K562 (cell line): ENCODE measurements around the gene PRSS35. TPM values are rescaled to one million over a fixed set of nuclear protein-coding genes. Genes with fewer than 3 reads are reported as not detected.

Experiments
- CBFA2T2 ChIP-seq: fragments of 450-650 bp; conservative IDR thresholded peaks from 2 replicates; pipeline ENCODE4 v1.6.1; 2017; ENCODE audit warnings: mild to moderate bottlenecking
- DIDO1 ChIP-seq: fragments of 450-650 bp; IDR thresholded peaks from 2 replicates; pipeline ENCODE4 v1.6.1; 2016; ENCODE audit warnings: low read depth, missing biosample characterization, missing genetic modification characterization
- E4F1 ChIP-seq: fragments of 250-450 bp; sonication (Bioruptor Pico); IDR thresholded peaks from 2 replicates; pipeline ENCODE4 v1.5.0; 2021; ENCODE audit warnings: mild to moderate bottlenecking, borderline replicate concordance
- ELF1 ChIP-seq: fragments of 200-800 bp; sonication (Bioruptor generic); IDR thresholded peaks from 2 replicates; pipeline ENCODE4 v1.6.1; 2016; ENCODE audit warnings: missing genetic modification characterization, missing compliant biosample characterization
- EP300 ChIP-seq: IDR thresholded peaks from 2 replicates; pipeline ENCODE4 v1.6.1; 2012; ENCODE audit warnings: low read length, improper control_type of control experiment
- FOSL1 ChIP-seq: fragments of 200-800 bp; sonication (Bioruptor generic); conservative IDR thresholded peaks from 2 replicates; pipeline ENCODE4 v1.6.1; 2016; ENCODE audit warnings: missing genetic modification characterization, missing compliant biosample characterization
- HDGF ChIP-seq: fragments of 450-650 bp; IDR thresholded peaks from 2 replicates; pipeline ENCODE4 v1.6.1; 2016
- L3MBTL2 ChIP-seq: fragments of 450-650 bp; IDR thresholded peaks from 2 replicates; pipeline ENCODE4 v1.6.1; 2016; ENCODE audit warnings: mild to moderate bottlenecking, moderate library complexity
- PKNOX1 ChIP-seq: fragments of 450-650 bp; IDR thresholded peaks from 2 replicates; pipeline ENCODE4 v1.6.1; 2016
- RBM14 ChIP-seq: fragments of 200-400 bp; formaldehyde crosslinking; IDR thresholded peaks from 2 replicates; pipeline ENCODE4 v1.6.1; 2018; ENCODE audit warnings: low read depth, mild to moderate bottlenecking, low read length, moderate library complexity, borderline replicate concordance; ENCODE audit not compliant: insufficient read depth
- SAFB ChIP-seq: fragments of 200-400 bp; formaldehyde crosslinking; IDR thresholded peaks from 2 replicates; pipeline ENCODE4 v1.6.1; 2017; ENCODE audit warnings: low read depth, low read length, borderline replicate concordance
- SMC3 ChIP-seq: conservative IDR thresholded peaks from 2 replicates; pipeline ENCODE4 v1.6.1; 2011; ENCODE audit warnings: low read depth, low read length, improper control_type of control experiment; ENCODE audit not compliant: insufficient read depth
- SP2 ChIP-seq: IDR thresholded peaks from 2 replicates; pipeline ENCODE4 v1.6.1; 2011; ENCODE audit warnings: mild to moderate bottlenecking, low read depth, low read length, moderate library complexity; ENCODE audit not compliant: poor library complexity, severe bottlenecking; ENCODE audit errors: extremely low read depth
- TEAD2 ChIP-seq: fragments of 450-650 bp; IDR thresholded peaks from 2 replicates; pipeline ENCODE4 v1.6.1; 2016; ENCODE audit warnings: missing genetic modification characterization, control low read depth, missing compliant biosample characterization
- TSHZ1 ChIP-seq: fragments of 250-450 bp; sonication (Bioruptor Pico); IDR thresholded peaks from 2 replicates; pipeline ENCODE4 v1.4.0; 2020; ENCODE audit warnings: mild to moderate bottlenecking, moderate library complexity
- USF1 ChIP-seq: sonication (generic); formaldehyde crosslinking; IDR thresholded peaks from 2 replicates; pipeline ENCODE4 v1.9.0; 2022; ENCODE audit warnings: mild to moderate bottlenecking, missing genetic modification reagents
- ZNF280B ChIP-seq: fragments of 250-450 bp; sonication (Bioruptor Pico); IDR thresholded peaks from 2 replicates; pipeline ENCODE4 v1.5.1; 2021; ENCODE audit warnings: mild to moderate bottlenecking
- ZNF76 ChIP-seq: fragments of 250-450 bp; sonication (Bioruptor Pico); IDR thresholded peaks from 2 replicates; pipeline ENCODE4 v1.4.0; 2020; ENCODE audit warnings: mild to moderate bottlenecking, moderate library complexity, borderline replicate concordance
- ZNF764 ChIP-seq: fragments of 250-450 bp; sonication (Bioruptor Pico); IDR thresholded peaks from 2 replicates; pipeline ENCODE4 v1.4.0; 2020; ENCODE audit warnings: low read depth, mild to moderate bottlenecking, moderate library complexity
- ZNF778 ChIP-seq: fragments of 450-650 bp; formaldehyde crosslinking; IDR thresholded peaks from 2 replicates; pipeline ENCODE4 v1.4.0; 2020; ENCODE audit warnings: mild to moderate bottlenecking, moderate library complexity
- ZSCAN32 ChIP-seq: fragments of 450-650 bp; formaldehyde crosslinking; IDR thresholded peaks from 2 replicates; pipeline ENCODE4 v1.4.0; 2020; ENCODE audit warnings: mild to moderate bottlenecking, moderate library complexity
- polyA plus RNA-seq, 8 experiments: library from polyadenylated mRNA; depleted of rRNA in 4 of 8; stranded (reverse) in 5 of 8; unstranded in 3 of 8; fragments of >200 nt; fragmentation: Nextera tagmentation in 2 of 8; fragmentation: Illumina TruSeq in 1 of 8; extraction: Ambion mirVana in 2 of 8; extraction: Trizol in 1 of 8; gene quantifications; 2 replicates each; pipeline versions ENCODE4 v1.2.1 to v1.2.3, GENCODE V29; 2011 to 2014; ENCODE audit warnings: inconsistent platforms in 1 of 8, missing spikeins in 1 of 8
- total RNA-seq, 7 experiments: library from RNA; depleted of rRNA in 6 of 7; stranded (reverse); fragments of >200 nt in 6 of 7; fragmentation: Illumina TruSeq in 2 of 7; extraction: Trizol in 2 of 7; gene quantifications; 2 replicates each; pipeline versions ENCODE4 v1.2.1 to v1.2.3, GENCODE V29; 2011 to 2021; ENCODE audit warnings: low replicate concordance in 1 of 7

PRSS35 gene
- total and polyA plus RNA-seq, 9 of the 15 experiments (the other 6 are each of a cell fraction or from before 2014, with no cell fraction given): not detected

- no peak for TF ChIP-seq FOSL1 (tag)
- no peak for TF ChIP-seq E4F1 (CRISPR knock-in tag)
- no peak for TF ChIP-seq SMC3
- no peak for TF ChIP-seq ZNF764 (CRISPR knock-in tag)
- no peak for TF ChIP-seq CBFA2T2
- TF ChIP-seq ELF1 (tag): 0 out of 2 replicates have a peak, but pooled peaks have one; percentile 30
- no peak for TF ChIP-seq RBM14
- no peak for TF ChIP-seq EP300
- peak; percentile 63 for TF ChIP-seq L3MBTL2
- TF ChIP-seq DIDO1 (tag): no peak
- no peak for TF ChIP-seq SP2
- no peak for TF ChIP-seq ZNF76 (CRISPR knock-in tag)
- TF ChIP-seq HDGF: no peak
- no peak for TF ChIP-seq USF1 (CRISPR knock-in tag)
- TF ChIP-seq SAFB: no peak
- TF ChIP-seq ZSCAN32 (CRISPR knock-in tag): no peak
- no peak for TF ChIP-seq TEAD2 (tag)
- no peak for TF ChIP-seq TSHZ1 (CRISPR knock-in tag)
- TF ChIP-seq ZNF778 (CRISPR knock-in tag): no peak
- peak; percentile 55; the same call in 1 of the 2 replicates for TF ChIP-seq PKNOX1
- no peak for TF ChIP-seq ZNF280B (CRISPR knock-in tag)
These were observed 46.0 kb upstream of the PRSS35 start (continued) for GRCh38 chr6:83466328-83466727.
